ENCODE measurements around the gene USP5.
"Not testable (repeated sequence)": the region's sequence is repeated elsewhere in the genome, so short reads cannot be mapped to it uniquely, and the experiment has no call there.

Gene USP5

DNA sequence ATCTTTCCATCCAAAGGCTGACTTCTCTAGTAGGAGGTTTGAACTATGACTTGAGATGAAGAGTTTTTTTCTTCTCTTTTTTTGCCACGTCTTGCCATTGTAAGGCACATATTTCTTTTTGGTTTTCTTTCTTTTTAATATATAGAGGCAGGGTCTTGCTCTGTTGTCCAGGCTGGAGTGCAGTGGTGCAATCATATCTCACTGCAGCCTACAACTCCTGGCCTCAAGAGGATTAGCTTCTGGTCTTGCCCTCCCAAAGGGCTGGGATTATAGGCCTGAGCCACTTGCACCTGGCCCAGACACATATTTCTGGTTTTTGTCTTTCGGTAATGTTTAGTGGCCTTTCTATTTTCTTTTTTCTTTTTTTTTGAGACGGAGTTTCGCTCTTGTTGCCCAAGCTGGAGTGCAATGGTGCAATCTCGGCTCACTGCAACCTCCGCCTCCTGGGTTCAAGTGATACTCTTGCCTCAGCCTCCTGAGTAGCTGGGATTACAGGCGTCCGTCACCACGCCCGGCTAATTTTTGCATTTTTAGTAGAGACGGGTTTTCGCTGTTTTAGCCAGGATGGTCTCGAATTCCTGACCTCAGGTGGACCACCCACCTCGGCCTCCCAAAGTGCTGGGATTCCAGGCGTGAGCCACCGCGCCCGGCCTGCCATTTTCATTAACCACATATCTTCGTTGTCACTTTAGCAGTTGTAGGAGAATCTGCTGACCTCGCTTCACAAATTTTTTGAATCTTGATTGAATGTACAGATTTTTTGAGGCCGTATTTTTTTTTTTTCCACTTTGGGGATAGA is 38.0 kb downstream of the USP5 start:
- DNase-seq: not testable (repeated sequence)

DNA sequence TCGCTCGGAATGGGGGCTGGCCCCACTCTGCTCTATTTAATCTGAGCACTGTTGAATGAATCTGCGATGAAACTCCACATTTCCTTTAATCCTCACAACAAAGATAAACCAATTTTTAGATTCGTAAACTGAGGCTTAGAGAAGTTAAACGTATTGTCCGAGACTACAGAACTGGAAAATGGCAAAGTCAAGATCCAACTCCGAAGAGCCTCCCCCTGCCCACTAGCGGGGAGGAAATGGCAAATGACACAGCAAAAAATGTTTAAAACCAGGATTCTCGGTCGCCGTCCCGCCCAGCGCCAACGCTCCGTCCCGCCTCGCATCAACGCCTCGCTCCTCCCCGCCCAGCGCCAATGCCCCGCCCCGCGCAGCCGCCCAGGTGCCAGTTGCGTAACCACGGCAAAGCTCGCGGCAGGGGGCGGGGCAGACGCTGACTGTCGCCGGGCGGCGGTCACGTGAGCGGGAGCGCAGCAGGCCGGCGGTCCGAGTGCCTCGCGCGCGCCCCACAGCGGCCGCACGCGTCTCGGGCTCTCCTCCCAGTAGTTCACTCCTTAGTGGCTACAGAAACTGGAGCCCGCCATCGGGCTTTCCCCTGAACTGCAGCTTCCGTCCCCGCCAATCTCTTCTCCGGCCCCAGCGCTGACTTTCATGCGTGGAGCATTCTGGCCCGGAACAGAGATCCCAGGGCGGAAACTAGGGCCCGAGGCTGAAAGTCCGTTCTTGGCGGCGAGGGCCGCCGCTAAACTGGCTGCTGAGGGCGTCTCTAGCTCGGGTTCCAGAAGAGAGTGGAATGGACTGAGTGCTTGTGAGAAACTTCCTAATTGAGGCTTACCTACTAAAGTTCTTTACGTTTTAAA is 39.1 kb downstream of the USP5 start:
- DNase-seq: peak; percentile 98

DNA sequence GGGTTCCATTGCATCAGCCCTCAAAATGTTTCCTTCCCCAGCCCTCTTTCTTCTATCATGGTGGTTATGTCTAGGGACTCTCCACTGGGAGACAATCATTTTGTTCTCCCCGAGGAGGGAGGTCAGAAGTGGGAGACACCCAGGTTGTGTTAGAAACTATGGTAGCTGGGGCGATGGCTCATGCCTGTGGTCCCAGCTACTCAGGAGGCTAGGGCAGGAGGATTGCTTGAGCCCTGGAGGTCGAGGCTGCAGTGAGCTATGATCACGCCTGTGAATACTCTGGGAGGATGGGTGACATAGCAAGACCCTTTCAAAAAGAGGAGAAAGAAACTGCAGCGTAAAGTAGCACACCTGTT is 39.7 kb downstream of the USP5 start:
- DNase-seq: no peak

DNA sequence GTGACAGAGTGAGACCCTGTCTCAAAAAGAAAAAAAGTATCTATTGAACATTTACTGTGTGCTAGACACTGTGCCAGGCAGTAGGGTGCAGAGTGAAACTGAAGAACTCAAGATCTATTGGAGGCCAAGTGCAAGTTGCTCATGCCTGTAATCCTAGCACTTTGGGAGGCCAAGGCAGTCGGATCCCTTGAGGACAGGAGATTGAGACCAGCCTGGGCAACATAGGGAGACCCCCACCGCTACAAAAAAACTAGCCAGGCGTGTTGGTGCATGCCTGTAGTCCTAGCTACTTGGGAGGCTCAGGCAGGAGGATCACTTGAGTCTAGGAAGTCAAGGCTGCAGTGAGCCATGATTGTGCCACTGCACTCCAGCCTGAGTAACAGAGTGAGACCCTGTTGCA is 40.7 kb downstream of the USP5 start:
- DNase-seq: not testable (repeated sequence)

DNA sequence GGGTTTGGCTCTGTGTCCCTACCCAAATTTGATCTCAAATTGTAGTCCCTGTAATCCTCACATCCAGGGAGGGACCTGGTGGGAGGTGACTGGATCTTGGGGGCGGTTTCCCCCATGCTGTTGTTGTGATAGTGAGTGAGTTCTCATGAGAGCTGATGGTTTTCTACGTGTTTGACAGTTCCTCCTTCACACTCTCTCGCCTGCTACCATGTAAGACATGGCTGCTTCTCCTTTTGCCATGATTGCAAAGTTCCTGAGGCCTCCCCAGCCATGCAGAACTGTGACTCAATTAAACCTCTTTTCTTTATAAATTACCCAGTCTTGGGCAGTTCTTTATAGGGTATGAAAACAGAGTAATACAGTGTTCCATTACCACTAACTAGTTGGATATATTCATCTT is 42.4 kb downstream of the USP5 start:
- no peak for DNase-seq

DNA sequence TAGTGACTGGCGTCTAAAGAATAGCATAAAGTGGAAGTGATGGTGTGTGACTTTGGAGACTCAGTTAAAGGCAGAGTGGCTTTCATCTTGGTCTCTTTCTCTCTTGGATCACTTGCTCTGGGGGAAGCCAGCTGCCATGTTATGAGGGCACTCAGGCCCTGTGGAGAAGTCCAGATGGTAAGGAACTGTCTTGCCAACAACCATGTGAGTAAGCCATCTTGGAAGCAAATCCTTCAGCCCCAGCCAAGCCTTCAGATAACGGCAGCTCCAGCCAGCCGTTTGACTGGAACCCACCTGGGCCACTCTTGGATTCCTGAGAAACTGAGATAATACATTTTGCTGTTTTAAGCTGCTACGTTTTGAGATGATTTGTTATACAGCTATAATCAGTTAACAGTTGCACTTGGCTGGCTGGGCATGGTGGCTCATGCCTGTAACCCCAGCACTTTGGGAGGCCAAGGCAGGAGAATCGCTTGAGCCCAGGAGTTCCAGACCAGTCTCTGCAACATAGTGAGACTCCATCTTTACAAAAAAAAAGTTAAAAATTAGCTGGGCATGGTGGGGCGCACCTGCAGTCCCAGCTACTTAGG is 45.0 kb downstream of the USP5 start:
- no peak for DNase-seq

DNA sequence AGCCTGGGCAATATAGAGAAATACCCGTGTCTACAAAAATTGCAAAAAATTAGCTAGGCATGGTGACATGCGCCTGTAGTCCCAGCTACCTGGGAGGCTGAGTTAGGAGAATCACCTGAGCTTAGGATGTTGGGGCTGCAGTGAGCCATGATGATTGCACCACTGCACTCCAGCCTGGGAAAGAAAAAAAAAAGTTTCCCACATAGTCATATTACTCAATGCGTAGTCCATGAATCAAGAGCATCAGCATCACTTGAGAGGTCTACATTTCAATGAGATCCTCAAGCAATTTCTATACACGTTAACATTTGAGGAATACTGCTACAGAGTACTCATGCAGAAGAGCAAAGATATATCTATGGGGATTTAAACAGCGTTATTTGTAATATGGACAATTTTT is 47.5 kb downstream of the USP5 start:
- no peak for DNase-seq

DNA sequence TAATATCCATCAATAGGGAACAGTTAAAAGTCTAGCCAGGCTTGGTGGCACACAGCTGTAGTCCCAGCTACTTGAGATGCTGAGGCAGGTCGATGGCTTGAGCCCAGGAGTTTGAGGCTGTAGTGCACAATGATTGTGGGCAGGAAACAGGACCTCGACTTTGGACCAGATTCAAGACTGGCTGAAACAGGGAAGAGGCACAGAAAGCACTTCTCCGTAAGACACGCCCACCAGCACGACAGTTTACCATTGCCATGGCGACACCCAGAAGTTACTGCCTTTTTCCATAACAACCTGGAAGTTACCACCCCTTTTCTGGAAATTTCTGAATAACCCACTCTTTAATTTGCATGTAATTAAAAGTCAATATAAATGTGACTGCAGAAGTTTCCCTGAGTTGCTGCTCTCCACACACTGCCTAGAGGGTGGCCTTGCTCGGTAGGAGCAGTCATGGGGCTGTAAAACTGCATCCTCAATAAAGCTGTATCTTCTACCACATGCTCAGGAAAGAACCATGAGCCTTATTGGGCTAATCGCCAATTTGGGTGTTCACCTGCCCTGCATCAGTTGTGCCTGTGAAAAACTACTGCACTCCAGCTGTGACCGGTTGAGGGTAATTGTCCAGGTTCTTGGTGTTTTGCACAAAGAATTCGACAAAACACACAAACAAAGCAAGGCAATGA is 48.0 kb downstream of the USP5 start:
- DNase-seq: peak; percentile 51

DNA sequence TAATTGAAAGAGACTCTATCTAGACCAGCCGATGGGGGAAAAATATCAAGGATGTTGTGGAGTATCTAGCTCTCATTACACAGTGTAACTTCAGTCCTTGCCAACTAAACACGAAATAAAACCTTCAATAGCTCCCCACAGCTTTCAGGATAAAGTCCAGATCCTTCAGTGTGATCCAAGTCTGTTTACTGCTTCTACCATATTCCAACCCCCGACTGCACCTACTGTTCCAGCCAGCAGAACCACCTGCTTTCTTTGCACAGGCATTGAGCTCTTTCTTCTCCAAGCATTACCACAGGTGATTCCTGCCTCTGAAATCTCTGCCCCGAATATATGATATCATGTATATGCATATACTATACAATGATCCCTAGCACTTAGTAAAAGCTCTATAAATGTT is 50.5 kb downstream of the USP5 start:
- no peak for DNase-seq

DNA sequence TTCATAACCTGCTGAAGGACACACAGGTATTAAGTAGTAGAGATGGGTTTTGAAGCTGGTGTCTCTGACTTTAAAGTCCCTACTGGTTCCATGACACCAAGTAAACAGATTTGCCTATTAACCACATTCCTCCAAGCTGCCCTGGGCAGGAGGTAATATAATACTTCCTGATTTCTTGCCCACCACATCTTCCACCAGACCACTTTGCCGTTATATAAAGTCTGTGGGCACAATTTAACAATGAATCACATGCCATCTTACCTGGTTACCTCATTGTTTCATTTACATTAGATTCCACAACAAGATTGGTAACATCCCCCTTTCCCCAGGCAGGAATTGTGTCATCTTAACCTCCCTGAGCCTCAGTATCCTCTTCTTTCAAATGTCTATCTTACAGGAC is 51.8 kb downstream of the USP5 start:
- no peak for DNase-seq

DNA sequence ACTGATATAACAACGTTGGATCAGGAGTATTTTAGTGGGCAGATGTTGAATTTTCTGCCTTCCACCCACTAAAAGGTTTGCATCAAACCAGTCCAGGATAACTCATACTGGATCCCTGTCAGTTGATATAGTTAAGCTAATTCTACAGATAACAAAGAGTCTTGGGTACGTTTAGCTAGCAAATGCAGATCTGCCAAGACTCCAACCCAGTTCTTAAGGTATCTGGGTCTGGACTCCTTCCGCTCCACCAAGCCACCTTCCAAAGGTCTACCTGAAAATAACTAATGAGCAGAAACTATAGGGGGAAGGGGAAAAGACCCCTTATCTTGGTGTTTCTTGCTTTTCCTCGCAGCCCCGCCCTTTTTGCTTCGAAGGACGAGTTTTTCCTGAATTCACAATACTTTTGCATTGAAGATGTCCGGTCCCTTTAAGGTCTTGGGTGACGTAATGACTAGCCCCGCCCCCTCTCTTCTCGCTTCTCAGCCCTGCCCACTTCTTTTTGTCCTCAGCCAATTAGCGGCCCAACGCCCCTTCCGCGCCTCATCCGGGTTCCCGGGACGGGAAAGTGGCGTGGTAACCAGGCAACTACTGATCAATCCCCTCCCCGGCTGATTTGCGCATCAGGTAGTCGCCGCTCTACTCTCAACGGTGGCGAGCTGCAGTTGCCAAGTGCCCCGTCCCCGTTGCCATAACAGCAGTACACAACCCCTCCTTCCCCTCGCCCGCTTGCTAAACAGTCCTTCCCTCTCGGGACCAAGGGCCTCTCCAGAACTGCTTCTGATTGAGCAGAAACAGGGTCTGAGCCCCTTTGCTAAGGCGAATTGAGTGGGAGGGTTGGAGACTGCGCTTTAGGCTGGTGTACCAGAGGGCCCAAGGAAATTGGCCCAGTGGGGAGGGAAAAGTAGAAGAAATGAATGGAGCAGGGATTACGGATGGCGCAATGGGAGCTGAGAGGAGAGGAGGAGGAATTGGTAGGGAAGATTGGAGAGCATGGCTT is 52.6 kb downstream of the USP5 start, which contains the start of gene LRRC23:
LRRC23 (plus strand) TSS at position 543 of the 997 bp plus-strand sequence. CDS start 812 bp downstream, outside the sequence.
- peak; percentile 99 for DNase-seq

DNA sequence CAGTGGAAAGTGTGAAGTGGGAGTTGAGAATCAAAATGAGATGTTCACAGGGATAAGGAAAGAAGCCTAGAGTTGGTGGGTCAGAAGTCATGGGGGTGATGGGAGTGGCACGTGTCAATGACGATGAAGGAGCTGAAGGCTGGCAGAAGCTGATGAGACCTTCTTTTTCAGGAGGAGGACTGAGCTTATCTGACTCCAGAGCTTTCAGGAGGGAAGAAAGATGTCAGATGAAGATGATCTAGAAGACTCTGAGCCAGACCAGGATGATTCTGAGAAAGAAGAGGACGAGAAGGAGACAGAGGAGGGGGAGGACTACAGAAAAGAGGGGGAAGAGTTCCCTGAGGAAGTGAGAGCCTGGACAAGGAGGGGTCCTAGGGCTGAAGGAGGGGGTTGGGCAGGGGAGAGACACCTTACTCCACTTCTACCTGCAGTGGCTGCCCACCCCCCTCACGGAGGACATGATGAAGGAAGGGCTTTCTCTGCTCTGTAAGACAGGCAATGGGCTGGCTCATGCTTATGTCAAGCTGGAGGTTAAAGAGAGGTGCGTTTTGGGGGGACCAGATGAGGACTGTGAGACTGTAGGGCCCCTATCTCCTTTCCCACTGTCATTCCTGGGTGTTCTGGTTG is 53.6 kb downstream of the USP5 start:
- DNase-seq: no peak

DNA sequence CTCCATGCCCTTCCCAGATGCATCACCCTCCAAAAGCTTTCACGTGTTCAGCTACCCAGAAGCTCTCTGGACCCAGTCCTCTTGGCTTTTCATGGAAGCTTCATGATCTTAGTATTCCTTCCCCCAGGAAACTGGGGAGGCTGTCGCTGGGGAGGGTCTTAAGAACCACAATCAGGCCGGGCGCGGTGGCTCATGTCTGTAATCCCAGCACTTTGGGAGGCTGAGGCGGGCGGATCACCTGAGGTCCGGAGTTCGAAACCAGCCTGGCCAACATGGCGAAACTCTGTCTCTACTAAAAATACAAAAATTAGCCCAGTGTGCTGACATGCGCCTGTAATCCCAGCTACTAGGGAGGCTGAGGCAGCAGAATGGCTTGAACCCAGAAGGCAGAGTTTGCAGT is 56.2 kb downstream of the USP5 start:
- DNase-seq: not testable (repeated sequence)

DNA sequence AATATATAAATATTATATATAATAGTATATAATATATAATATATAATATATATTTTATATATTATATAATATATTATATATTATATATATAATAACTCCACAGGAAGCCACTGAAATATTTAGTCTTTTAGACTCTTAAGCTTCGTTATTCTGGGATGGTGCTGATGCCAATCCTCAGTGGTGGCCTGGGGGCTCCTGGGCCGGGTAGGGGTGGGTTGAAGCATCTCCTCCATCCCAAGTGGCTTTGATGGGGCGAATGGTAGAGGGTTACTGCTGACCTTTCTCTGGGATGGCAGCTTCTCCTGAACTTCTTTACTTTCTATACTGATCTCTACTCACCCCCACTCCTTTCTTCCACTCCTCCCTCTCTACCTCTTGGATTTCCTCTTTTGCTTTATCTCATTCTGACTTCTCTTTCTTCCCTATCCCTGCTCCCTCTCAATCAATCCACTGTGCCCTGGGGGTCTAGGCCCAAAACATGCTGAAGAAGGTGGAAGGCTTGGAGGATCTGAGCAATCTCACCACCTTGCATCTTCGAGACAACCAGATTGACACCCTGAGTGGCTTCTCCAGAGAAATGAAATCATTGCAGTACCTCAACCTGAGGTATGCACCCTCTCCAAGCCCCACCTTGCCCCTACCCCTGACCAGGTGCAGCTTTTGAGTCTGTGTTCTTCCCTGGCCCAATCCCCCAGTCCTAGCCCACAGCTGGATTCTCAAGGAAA is 57.6 kb downstream of the USP5 start:
- no peak for DNase-seq

DNA sequence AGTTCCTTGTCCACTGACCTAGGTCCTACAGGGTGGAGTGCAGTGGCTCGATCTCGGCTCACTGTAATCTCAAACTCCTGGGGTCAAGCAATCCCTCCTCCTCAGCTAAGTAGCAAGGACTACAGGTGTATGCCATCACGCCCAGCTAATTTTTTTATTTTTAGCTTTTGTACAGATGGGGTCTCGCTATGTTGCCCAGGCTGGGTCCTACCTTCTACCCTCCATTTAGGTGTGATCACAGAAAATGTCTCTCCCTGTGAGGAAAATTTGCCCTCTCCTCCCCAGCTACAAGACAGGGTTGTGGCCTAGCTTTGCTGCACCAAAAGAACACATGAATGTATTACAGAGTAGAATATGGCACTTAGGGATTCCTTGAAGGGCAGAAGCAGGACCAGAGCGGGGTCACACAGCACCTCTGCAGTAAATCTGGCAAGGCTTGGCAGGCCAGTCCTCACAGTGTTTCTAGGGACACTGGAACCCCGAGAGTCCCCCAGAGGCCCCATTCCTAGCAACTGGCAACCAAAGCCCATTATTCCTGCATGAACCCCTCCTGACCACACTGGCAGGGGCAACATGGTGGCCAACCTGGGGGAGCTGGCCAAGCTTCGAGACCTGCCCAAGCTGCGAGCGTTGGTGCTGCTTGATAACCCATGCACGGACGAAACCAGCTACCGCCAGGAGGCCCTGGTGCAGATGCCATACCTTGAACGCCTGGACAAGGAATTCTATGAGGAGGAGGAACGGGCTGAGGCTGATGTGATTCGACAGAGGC is 60.4 kb downstream of the USP5 start:
- no peak for DNase-seq

DNA sequence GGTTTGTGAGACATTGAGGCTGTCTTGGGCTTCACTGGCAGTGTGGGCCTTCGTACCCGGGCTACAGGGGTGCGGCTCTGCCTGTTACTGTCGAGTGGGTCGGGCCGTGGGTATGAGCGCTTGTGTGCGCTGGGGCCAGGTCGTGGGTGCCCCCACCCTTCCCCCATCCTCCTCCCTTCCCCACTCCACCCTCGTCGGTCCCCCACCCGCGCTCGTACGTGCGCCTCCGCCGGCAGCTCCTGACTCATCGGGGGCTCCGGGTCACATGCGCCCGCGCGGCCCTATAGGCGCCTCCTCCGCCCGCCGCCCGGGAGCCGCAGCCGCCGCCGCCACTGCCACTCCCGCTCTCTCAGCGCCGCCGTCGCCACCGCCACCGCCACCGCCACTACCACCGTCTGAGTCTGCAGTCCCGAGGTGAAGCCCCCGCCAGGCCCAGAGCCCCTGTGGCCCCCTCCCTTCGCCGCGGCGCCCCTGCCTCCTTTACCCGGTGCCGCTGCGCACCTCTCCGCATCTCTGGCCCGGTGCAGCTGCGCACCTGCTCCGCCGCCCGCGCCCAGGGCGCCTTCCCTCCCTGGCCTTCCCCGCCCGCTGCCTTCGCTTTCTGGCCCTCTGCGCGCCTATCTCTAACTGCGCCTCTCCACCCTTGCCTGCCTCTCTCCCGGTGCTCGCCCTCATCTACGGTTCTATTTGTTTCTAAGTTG is 62.4 kb downstream of the USP5 start, which contains the start of gene ENO2:
ENO2 (plus strand) TSS at position 335 of the 701 bp plus-strand sequence. CDS start 1,253 bp downstream, outside the sequence.
- DNase-seq: peak; percentile 88

DNA sequence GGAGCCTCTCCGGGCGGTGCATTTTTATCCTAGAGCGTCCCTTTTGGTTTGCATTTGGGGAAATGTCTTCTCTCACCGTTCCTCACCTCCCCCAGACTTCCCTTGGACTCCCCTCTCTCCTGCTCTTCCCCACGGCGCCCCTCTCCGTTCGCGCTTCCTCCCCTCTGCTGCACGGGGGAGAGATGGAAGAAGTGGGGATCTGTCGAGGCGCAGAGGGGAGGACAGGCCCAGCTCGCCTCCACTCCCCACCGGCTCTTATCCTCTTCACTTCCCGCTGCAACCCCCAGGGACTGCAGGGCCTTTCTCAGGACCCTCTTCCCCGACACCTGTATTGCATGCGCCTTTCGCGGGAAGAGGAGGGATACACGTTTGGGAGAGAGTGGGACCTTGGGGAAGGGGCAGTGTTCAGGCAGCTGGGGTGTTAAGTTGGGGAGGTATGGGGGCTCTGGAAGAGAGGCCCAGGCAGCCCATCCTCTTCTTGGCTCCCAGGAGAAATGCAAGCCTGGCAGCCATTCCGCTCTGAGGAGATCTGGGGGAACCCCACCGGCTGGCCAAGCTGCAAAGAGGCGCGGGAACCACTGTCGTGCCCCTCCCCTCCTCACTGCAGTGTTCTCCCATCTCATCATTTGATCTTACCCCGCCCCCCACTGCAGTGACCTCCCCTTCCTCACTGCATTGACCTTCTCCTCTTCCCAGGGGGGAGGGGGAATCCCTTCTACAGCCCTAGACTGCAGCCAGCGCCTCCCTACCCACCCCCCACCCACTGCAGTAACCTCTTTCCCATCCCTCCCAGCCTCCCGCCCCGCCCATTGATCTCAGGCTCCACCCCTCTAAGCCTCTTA is 63.2 kb downstream of the USP5 start:
- peak; percentile 31 for DNase-seq

DNA sequence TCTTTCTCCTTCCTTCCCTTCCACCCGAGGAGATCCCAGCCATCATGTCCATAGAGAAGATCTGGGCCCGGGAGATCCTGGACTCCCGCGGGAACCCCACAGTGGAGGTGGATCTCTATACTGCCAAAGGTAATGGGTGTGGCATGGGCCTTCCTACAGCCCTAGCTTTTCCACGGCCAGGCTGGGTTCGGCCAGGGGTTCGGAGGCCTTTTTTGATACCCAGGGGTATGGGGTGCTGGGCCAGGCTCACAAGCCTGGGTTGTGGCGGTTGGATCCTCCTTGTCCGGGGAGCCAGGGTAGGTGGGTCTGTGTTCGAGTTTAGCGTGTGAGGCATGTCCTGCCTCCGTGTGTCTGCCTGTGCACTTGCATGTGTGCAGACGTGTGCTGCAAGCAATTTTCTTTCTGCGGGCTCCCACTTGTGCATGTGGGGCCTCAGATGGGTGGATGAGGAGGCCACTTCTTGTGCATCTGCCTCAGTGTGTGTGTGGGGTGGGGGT is 63.9 kb downstream of the USP5 start:
- DNase-seq: no peak

Data from CD4-positive, alpha-beta T cell treated with Interleukin-17A for 1 hour (primary cell).